ENCODE data around the gene NLGN1.

Gene NLGN1

GRCh38 chr3:173826416-173826815, 428.9 kb downstream of the NLGN1 start:
- TF ChIP-seq POLR2AphosphoS5 (IDR thresholded peaks at IDR 0.05; ENCODE audit: low read depth, low read length) (no peak), REST (IDR thresholded peaks at IDR 0.05; ENCODE audit: insufficient read depth in 1 of 2, low read depth in 2 of 2, low read length in 2 of 2) (no peak), TAF1 (IDR thresholded peaks at IDR 0.05; ENCODE audit: borderline replicate concordance, insufficient read depth, low read length) (no peak), FOXP2 (optimal IDR thresholded peaks at IDR 0.05; ENCODE audit: borderline replicate concordance, extremely low read depth, extremely low read length, insufficient read depth) (no peak), SIN3A (IDR thresholded peaks at IDR 0.05; ENCODE audit: borderline replicate concordance, insufficient read depth, low read length) (no peak)

- TF ChIP-seq TAF1 (IDR thresholded peaks at IDR 0.05; ENCODE audit: borderline replicate concordance, insufficient read depth, low read length) (no peak), REST (IDR thresholded peaks at IDR 0.05; ENCODE audit: insufficient read depth in 1 of 2, low read depth in 2 of 2, low read length in 2 of 2) (no peak), FOXP2 (optimal IDR thresholded peaks at IDR 0.05; ENCODE audit: borderline replicate concordance, extremely low read depth, extremely low read length, insufficient read depth) (no peak), POLR2AphosphoS5 (IDR thresholded peaks at IDR 0.05; ENCODE audit: low read depth, low read length) (no peak), SIN3A (IDR thresholded peaks at IDR 0.05; ENCODE audit: borderline replicate concordance, insufficient read depth, low read length) (no peak)
These were observed 429.5 kb downstream of the NLGN1 start for GRCh38 chr3:173826901-173827609.

GRCh38 chr3:173838644-173839043, 441.1 kb downstream of the NLGN1 start:
- TF ChIP-seq FOXP2 (optimal IDR thresholded peaks at IDR 0.05; ENCODE audit: borderline replicate concordance, extremely low read depth, extremely low read length, insufficient read depth), result no peak
- TF ChIP-seq SIN3A (IDR thresholded peaks at IDR 0.05; ENCODE audit: borderline replicate concordance, insufficient read depth, low read length), result no peak
- no peak for TF ChIP-seq POLR2AphosphoS5 (IDR thresholded peaks at IDR 0.05; ENCODE audit: low read depth, low read length)
- TF ChIP-seq TAF1 (IDR thresholded peaks at IDR 0.05; ENCODE audit: borderline replicate concordance, insufficient read depth, low read length), result no peak
- no peak for TF ChIP-seq REST (IDR thresholded peaks at IDR 0.05; ENCODE audit: insufficient read depth in 1 of 2, low read depth in 2 of 2, low read length in 2 of 2)

GRCh38 chr3:173839859-173840258, 442.3 kb downstream of the NLGN1 start:
- TF ChIP-seq POLR2AphosphoS5 (IDR thresholded peaks at IDR 0.05; ENCODE audit: low read depth, low read length) (no peak), SIN3A (IDR thresholded peaks at IDR 0.05; ENCODE audit: borderline replicate concordance, insufficient read depth, low read length) (no peak), TAF1 (IDR thresholded peaks at IDR 0.05; ENCODE audit: borderline replicate concordance, insufficient read depth, low read length) (no peak), REST (IDR thresholded peaks at IDR 0.05; ENCODE audit: insufficient read depth in 1 of 2, low read depth in 2 of 2, low read length in 2 of 2) (no peak), FOXP2 (optimal IDR thresholded peaks at IDR 0.05; ENCODE audit: borderline replicate concordance, extremely low read depth, extremely low read length, insufficient read depth) (no peak)
